ENCODE measurements around the gene BCL2L13. TPM values are rescaled to one million over a fixed set of nuclear protein-coding genes. Genes with fewer than 3 reads are reported as not detected.

BCL2L13 gene
- total RNA-seq, 2 experiments from 2014 or later: 8.1 to 10.0 TPM

- peak overlapping the region; percentile 96 for H3K27ac Mint-ChIP-seq
- H3K36me3 ChIP-seq (ENCODE audit: insufficient read depth, low read length): no peaks in the 10 kb centered on the region
- no peaks in the 10 kb centered on the region for H3K27me3 ChIP-seq (ENCODE audit: control insufficient read depth in 1 of 2, insufficient read depth in 2 of 2, low read length in 2 of 2)
- ATAC-seq (ENCODE audit: poor library complexity) (no peak), DNase-seq (no peak)
- H3K36me3 Mint-ChIP-seq (ENCODE audit: low read depth): peaks cover 16% of the 10 kb centered on the region
- H3K4me1 Mint-ChIP-seq (ENCODE audit: low read depth): peaks cover 70% of the 10 kb centered on the region
- intact Hi-C loops (cut with DNase I, micrococcal nuclease): loop anchor here in 1 of 2 experiments (10.0 kb wide), 1 partner anchor 144 kb away; the partner anchor contains the start of gene BCL2L13
- peaks cover 0 to 18% of the 10 kb centered on the region in 2 experiments for H3K9me3 ChIP-seq (ENCODE audit: control insufficient read depth in 1 of 2, insufficient read depth in 1 of 2, low read length in 2 of 2)
- peak overlapping the region; percentile 93 for H3K4me3 Mint-ChIP-seq
- no peak for TF ChIP-seq CTCF (IDR thresholded peaks at IDR 0.05)
- peak overlapping the region in 1 of 2 donors; percentile 12 for H3K27ac ChIP-seq (ENCODE audit: low read depth in 1 of 2, low read length in 2 of 2)
- ChIA-PET POLR2A (interaction anchor here (1.3 to 1.7 kb wide), 2 partner anchors 7 to 140 kb away, joined by 3 to 7 read pairs; partner anchors contain the start of gene BCL2L13), CTCF (interaction anchor here (2.7 kb wide), 1 partner anchor 36 kb away, joined by 7 read pairs; no protein-coding TSS in a partner anchor)
- no peaks in the 10 kb centered on the region for H3K27me3 Mint-ChIP-seq
- no peaks in the 10 kb centered on the region for H3K9me3 Mint-ChIP-seq
- H3K4me3 ChIP-seq (ENCODE audit: low read length): peak overlapping the region; percentile 71
- peaks cover 78% of the 10 kb centered on the region for H3K4me1 ChIP-seq (ENCODE audit: insufficient read depth, low read length)
Observed at GRCh38 chr22:17778412-17778976, 139.9 kb downstream of the BCL2L13 start.

- no peak for TF ChIP-seq CTCF (IDR thresholded peaks at IDR 0.05)
- H3K4me1 ChIP-seq (ENCODE audit: insufficient read depth, low read length): peaks cover 75% of the 10 kb centered on the region
- H3K36me3 ChIP-seq (ENCODE audit: insufficient read depth, low read length): no peaks in the 10 kb centered on the region
- intact Hi-C loops (cut with DNase I, micrococcal nuclease): loop anchor here (10.0 kb wide), 1 partner anchor 145 kb away; the partner anchor contains the start of gene BCL2L13 (in 2 of the 2)
- Mint-ChIP-seq H3K27me3 (no peaks in the 10 kb centered on the region), H3K27ac (peak overlapping the region; percentile 96), H3K4me1 (ENCODE audit: low read depth) (peaks cover 67% of the 10 kb centered on the region), H3K9me3 (no peaks in the 10 kb centered on the region), H3K36me3 (ENCODE audit: low read depth) (peaks cover 14% of the 10 kb centered on the region), H3K4me3 (peak overlapping the region; percentile 27)
- no peak overlapping the region for H3K4me3 ChIP-seq (ENCODE audit: low read length)
- DNase-seq (peak in 1 of 14 experiments; percentile 11), ATAC-seq (ENCODE audit: poor library complexity) (no peak)
- H3K27me3 ChIP-seq (ENCODE audit: control insufficient read depth in 1 of 2, insufficient read depth in 2 of 2, low read length in 2 of 2): no peaks in the 10 kb centered on the region
- ChIA-PET CTCF (interaction anchor here (0.8 to 2.7 kb wide), 3 partner anchors 11 to 108 kb away, joined by 3 to 7 read pairs (median 4); no protein-coding TSS in a partner anchor), POLR2A (interaction anchor here (1.3 kb wide), 1 partner anchor 141 kb away, joined by 3 read pairs; the partner anchor contains the start of gene BCL2L13)
- peaks cover 0 to 18% of the 10 kb centered on the region in 2 experiments for H3K9me3 ChIP-seq (ENCODE audit: control insufficient read depth in 1 of 2, insufficient read depth in 1 of 2, low read length in 2 of 2)
- H3K27ac ChIP-seq (ENCODE audit: low read depth in 1 of 2, low read length in 2 of 2): no peak overlapping the region
Observed at GRCh38 chr22:17779286-17780115, 140.9 kb downstream of the BCL2L13 start.

GRCh38 chr22:17780116-17780740, 141.7 kb downstream of the BCL2L13 start:
- Histone ChIP-seq H3K9me3 (ENCODE audit: control insufficient read depth in 1 of 2, insufficient read depth in 1 of 2, low read length in 2 of 2) (peaks cover 0 to 18% of the 10 kb centered on the region in 2 experiments), H3K4me1 (ENCODE audit: insufficient read depth, low read length) (peaks cover 70% of the 10 kb centered on the region), H3K27me3 (ENCODE audit: control insufficient read depth in 1 of 2, insufficient read depth in 2 of 2, low read length in 2 of 2) (no peaks in the 10 kb centered on the region), H3K36me3 (ENCODE audit: insufficient read depth, low read length) (no peaks in the 10 kb centered on the region), H3K4me3 (ENCODE audit: low read length) (no peak overlapping the region), H3K27ac (ENCODE audit: low read depth in 1 of 2, low read length in 2 of 2) (no peak overlapping the region)
- Mint-ChIP-seq H3K4me1 (ENCODE audit: low read depth) (peaks cover 60% of the 10 kb centered on the region), H3K27me3 (no peaks in the 10 kb centered on the region), H3K36me3 (ENCODE audit: low read depth) (peaks cover 14% of the 10 kb centered on the region), H3K9me3 (no peaks in the 10 kb centered on the region), H3K4me3 (peak overlapping the region; percentile 27), H3K27ac (peak overlapping the region; percentile 96)
- CTCF ChIA-PET: interaction anchor here (0.9 to 2.7 kb wide), 3 partner anchors 38 to 109 kb away, joined by 3 to 7 read pairs (median 5); no protein-coding TSS in a partner anchor
- POLR2A ChIA-PET: no interaction called here
- DNase-seq (peak in 1 of 14 experiments; percentile 22), ATAC-seq (ENCODE audit: poor library complexity) (no peak)
- TF ChIP-seq CTCF (IDR thresholded peaks at IDR 0.05): no peak
- intact Hi-C loops (cut with DNase I, micrococcal nuclease): loop anchor here in 1 of 2 experiments (10.0 kb wide), 1 partner anchor 145 kb away; the partner anchor contains the start of gene BCL2L13

All from CD4-positive, alpha-beta T cell (primary cell).